ENCODE data around the gene ING1.

GRCh38 chr13:110772091-110772984 lies 58.8 kb downstream of the ING1 start:
- TF ChIP-seq POLR2AphosphoS5 (IDR thresholded peaks at IDR 0.05; ENCODE audit: low read depth) (no peak), SPI1 (IDR thresholded peaks at IDR 0.05; ENCODE audit: borderline replicate concordance, low read depth) (no peak)
